Transverse colon (tissue), 4 donors: ENCODE results near the gene PMM1.

Experiments used
- CTCF ChIP-seq, 5 experiments: fragments of 200-600 bp in 3 of 5; fragments of 450-650 bp in 2 of 5; sonication (generic) in 3 of 5; IDR thresholded peaks; 1 replicate in 2 of 5; 2 replicates in 3 of 5; pipeline ENCODE4 v1.5.1; 2016 to 2017; ENCODE audit warnings: antibody characterized with exemption in 5 of 5, inconsistent platforms in 3 of 5, mild to moderate bottlenecking in 2 of 5, moderate library complexity in 1 of 5
- EP300 ChIP-seq: sonication (generic); formaldehyde crosslinking; IDR thresholded peaks from one replicate; pipeline ENCODE4 v1.6.1; 2017; ENCODE audit warnings: antibody characterized with exemption, low read depth
- POLR2A ChIP-seq: fragments of 450-650 bp; IDR thresholded peaks from one replicate; pipeline ENCODE4 v1.6.1; 2016; ENCODE audit warnings: antibody characterized with exemption, mild to moderate bottlenecking, moderate library complexity
- POLR2AphosphoS5 ChIP-seq, 3 donors: sonication (generic); formaldehyde crosslinking; IDR thresholded peaks; one replicate each; pipeline ENCODE4 v1.6.1; 2016; ENCODE audit warnings: antibody characterized with exemption in 3 of 3

- TF ChIP-seq CTCF (IDR thresholded peaks at IDR 0.05) (peak in 4 of 5 experiments; percentile 34 to 59 (median 48)), POLR2AphosphoS5 (IDR thresholded peaks at IDR 0.05) (no peak), EP300 (no peak), POLR2A (no peak)
These were observed 12.8 kb downstream of the PMM1 start for GRCh38 chr22:41576877-41577276.
